GM21390 (cell line): Measurements from ENCODE around the gene DLL4.
"Not testable (repeated sequence)": the region's sequence is repeated elsewhere in the genome, so short reads cannot be mapped to it uniquely, and the experiment has no call there.

Experiments
- ATAC-seq: cut with Tn5 transposase; IDR thresholded peaks from one replicate; pipeline ENCODE4 v1.9.1; 2021; ENCODE audit not compliant: unreplicated experiment

The DLL4 gene

DNA sequence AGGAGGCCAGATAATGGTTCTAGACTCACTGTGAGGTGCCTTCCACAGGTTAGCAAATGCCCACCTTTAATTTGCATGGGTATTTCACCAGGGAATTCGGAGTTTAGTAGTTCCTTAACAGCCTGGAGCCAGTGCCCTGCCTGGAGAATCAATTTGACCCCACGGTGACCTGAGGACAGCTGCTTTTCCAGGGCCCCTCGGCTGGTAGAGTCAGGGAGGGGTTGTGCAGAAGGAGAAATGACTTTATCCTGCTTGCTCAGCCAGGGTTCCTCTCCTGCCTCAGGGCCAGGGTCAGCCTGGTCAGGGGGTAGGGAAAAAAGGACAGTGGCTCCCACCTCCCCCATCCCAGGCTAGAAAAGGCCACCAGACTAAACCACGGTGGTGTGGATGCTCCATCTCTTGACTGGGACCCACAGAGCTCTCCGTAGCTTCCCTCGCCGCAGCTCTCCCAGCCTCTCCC lies 12.0 kb downstream of the DLL4 start:
- no peak for ATAC-seq

DNA sequence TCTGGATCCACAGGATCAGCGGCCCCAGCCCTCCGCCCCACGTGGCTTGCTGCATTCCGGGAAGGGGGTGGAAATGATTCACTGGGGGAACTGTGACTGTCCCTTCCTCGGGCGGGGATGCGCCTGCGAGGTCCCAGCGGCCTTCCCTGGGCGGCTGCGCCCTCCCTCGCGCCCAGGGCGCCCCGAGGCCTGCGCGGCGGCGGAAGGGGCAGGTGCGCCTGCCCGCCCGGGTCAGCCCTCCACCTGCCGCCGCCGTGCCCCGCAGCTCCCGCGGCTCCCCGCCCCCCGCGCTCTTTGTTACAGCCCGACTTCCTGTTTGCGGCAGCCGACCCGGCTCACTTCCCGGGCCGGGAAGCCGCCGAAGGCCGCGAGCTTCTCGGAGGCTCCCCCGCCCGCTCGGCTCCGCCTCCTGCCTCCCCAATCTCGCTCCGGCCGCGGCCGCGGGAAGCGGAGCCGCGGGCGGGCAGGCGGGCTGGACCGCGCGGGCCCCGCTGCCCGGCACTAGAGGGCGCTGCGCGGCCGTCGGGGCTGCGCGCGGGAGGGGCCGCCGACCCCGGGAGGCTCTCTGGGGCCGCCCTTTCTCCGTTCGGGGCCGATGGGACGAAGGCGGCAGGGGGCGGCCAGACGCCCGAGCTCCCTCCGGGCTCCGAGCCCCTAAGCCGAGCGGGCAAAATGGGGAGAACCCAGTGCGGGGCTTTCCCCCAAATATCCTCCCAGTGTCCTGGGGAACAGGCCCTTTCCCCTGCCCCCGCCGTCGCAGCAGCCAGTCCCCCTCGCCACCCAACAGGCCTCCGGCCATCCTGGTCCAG lies 12.6 kb downstream of the DLL4 start:
- peak; percentile 58 for ATAC-seq

DNA sequence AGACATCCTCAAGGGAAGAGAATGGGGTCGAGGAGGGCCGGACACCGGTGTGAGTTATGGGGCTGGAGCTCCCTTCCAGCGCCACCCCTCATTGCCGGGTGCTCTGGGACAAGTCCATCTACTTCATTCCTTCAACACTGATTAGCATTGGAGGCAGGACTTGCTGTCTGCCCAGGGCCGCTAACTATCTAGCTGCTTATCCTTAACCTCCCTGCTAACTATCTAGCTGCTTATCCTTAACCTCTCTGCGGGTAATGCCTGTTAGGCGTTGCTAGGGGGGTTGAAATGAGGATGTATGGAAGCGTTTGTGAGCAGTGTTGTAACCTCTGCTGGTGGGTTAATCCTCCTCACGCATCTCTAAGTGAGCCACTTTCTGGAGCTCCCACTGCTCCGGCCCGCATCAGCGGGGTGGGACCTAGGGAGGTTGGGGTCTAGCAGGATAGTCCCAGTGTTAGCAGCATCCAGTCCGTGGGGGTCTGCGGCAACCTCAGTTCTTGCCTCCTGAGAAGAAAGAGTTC lies 13.3 kb downstream of the DLL4 start:
- ATAC-seq, result no peak

DNA sequence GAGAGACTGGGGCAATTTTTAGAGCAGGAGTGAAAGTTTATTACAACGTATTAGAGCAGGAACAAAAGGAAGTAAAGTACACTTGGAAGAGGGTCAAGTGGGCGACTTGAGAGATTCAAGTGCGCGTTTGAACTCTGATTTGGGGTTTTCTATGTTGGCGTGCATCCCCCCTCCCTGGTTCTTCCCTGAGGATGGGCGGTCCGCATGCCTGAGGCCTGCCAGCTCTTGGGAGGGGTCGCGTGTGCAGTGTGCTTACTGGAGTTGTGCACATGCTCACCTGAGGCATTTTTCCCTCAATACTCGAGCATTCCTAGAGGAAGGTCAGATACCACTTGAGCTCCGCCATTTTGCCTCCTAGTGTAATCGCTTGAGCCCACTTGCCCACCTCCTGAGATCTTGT lies 13.7 kb downstream of the DLL4 start:
- ATAC-seq, result no peak

DNA sequence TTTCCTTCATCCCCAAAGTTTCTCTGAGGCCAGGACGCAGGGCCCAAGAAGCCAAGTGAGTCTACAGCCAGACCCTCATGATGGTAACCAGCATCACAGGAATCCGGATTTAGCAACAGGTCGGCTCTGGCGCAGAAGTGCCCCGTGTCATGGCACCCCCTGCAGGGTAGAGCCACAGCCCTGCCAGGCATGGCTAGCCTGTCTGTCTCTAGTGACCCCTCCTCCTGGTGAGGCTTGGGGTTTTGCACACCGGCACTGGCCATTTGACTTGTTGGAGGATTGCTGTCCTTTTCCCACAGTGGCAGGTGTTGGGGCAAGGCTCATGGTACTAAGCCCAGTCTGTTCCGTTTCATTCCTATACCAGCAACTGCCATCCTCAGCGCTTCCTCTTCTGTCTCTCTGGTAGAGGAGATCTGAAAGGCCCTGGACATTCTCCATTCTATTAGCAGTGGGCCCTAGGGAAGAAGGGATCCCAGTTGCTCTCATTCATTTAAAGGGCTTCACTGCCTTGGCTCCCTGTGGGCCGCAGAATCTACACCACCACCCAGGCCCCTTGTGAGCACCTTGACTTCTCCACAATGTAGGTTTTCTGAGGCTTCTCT lies 14.7 kb downstream of the DLL4 start:
- no peak for ATAC-seq

DNA sequence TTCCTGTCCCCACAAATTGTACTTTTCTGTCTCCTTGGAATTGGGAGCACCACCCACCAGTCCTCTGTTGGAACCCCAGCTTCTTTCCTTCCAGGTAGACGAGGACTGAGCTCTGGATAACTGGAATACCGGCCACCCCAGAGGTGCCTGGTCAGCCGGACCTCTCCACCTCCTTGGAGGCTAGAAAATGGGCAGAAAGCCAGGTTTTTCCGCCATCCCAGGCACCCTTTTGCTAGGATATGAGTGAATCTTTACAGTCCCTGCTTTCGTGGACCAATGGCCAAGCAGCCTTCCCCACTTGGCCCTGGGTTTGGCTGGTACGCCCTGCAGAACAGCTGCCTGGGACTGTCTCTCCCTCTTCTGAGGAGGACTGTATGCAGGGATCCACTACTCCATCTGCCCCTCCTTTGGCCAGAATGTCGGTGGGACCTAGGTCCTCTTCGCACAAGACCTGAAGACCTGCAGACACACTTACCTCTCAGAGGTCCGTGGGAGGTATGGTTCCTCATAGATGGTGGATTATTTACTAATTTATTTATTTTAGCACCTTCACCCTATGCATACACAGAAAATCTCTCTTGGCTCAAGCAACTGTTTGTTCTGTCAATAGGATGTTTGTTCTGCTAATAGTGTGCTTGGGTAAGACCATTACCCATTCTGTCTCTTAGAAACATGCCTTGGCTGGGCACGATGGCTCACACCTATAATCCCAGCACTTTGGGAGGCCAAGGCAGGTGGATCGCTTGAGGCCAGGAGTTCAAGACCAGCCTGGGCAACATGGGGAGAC lies 15.6 kb downstream of the DLL4 start:
- no peak for ATAC-seq

DNA sequence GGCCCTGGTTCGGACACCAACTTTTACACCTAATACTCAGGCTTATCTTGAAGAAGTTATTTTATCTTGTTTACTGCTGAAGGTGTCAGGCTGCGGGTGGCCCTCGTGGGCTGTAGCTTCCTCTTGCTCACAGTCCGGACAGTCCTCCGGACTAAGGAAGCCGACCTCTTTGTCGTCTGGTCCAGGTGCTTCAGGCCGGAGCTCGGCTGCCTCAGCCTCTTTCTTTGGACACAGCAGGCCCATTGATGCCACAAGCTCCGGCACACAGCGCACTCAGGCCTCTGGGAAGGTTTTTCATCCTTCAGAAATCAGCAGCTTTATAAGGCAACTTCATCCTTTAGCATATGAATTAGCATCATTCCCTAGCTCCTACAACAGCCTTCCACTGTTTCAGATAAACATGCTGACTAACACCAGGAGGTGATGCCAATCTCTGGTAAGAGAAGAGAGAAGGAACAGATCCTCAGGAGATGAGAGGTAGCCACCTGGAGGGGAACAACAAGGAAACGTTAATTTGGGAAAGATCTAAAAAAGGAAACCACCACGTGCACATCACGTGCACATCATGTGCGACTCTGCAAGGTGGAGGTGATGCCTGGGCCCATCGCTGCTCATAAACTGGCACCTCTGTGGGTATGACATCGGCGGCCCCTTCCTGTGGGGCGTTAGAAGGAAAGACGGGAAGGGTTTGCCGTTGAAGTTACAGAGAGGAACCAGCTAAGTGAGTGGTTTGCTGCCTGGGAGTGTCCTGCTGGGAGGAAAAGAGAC lies 19.8 kb downstream of the DLL4 start:
- no peak for ATAC-seq

DNA sequence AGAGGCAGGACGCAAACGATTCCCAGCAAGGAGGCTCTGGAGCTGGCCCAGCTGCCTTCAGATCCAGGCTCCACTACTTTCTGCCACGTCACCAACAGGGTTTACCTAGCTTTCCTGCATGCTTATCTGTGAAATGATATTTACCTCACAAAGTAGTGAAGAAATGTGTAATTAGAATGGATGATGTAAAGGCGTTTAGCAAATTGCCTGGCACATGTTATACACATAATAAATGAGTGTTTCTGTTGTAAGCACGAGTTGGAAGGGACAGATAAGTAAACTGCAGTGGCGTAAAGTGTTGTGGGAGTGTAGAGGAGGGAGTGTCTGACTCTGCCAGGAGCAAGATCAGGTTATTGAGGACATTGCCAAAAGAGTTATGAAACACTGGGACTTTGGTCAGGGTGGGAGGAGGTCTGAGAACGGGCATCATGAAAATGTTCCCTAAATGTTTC lies 20.6 kb downstream of the DLL4 start:
- no peak for ATAC-seq

DNA sequence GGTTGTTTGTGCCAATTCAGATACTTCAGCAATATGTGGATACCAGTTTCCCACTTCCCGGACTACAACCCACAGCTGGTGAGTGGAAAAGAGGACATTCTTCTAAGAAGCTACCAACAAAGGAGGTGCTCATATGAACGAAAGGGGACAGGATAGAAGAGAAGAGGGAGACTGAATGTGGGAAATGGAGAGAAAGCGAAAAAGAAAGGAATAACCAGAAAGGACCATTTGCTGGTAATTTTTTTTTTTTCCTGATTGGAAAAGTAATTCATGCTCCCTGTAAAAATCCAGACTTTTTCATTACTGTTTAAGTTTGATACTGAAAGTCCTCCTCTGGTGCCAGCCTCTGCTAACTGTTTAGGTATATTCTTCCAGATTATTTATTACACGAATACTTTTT lies 22.6 kb downstream of the DLL4 start:
- no peak for ATAC-seq

DNA sequence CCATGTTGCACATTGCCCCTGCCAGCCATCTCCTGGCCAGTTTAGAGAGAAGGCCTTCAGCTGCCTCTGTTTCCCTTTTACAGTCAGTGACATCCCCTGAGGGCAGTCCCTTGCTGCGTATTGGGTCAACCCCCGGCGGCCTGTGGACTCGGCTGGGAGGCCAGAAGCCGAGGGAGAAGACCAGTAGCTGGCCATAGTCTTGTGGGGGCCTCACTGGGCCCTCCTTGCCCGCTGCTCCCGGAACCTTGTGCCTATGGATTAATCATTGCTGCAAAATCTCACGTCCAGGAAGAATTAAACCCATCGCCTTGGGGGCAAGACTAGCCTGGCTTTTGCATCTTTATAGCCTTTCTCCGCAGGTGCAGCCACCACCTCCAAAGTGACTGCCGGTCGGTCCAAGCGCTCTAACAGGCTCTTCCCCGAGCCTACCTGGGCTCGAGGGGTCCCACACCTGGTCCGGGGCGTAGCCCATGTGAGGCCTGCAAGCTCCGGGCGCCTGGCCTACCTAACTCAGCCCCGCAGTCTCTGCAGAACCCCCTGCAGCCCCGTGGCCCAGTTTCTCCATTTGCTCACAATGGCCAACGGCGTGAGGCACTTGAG lies 23.3 kb downstream of the DLL4 start:
- ATAC-seq, result no peak

DNA sequence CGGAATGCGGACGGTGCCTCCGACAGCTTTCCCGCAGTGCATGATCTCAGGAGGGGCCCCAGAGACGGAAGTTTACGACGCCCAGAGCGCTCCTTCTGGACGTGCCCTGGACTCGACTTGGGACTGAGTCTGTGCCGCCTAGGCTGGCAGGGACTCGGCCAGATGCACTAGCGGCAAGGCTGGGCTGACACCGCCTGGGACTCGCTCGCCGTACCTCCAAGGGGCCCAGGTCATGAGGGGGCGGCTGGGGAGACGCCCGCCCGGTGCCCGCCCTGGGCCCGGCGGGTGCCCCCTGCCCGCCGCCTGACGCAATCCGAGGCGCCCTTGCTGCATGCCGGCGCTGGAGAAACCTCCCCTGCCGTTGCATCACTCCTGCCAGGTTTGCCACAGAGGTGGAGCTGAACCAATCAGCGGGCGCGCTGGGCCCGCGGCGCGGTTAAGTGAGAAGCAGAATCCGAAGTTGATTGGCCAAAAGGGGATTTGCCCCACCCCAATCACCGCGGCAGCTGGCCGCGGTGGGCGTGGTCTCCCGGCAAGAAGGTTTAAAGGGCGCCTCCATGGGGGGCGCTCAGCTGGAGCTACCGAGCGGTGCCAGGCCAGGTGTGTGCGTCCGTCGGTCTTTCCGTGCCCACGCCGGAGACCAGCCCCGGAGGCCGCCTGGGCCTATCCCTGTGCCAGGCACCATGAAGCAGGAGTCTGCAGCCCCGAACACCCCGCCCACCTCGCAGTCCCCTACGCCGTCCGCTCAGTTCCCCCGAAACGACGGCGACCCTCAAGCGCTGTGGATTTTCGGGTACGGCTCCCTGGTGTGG lies 24.0 kb downstream of the DLL4 start, which contains the start of gene CHAC1:
Gene CHAC1 (plus strand): TSS at position 571 of the 812 bp plus-strand sequence. CDS start 113 bp downstream, at position 684.
- ATAC-seq, result peak; percentile 93

DNA sequence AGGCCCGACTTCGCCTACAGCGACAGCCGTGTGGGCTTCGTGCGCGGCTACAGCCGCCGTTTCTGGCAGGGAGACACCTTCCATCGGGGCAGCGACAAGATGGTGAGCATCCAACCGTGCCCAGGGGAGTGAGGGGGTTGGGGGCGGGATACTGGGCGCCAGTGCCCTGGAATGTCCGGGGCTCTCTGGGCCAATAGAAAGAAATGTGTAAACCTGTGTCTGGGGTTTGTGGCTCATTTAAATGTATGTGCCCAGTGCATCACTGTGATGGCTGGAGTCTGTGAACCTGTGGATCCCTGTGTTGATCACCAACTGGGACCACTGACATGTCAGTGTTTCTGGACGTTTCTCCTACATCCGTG lies 24.6 kb downstream of the DLL4 start:
- ATAC-seq, result no peak

DNA sequence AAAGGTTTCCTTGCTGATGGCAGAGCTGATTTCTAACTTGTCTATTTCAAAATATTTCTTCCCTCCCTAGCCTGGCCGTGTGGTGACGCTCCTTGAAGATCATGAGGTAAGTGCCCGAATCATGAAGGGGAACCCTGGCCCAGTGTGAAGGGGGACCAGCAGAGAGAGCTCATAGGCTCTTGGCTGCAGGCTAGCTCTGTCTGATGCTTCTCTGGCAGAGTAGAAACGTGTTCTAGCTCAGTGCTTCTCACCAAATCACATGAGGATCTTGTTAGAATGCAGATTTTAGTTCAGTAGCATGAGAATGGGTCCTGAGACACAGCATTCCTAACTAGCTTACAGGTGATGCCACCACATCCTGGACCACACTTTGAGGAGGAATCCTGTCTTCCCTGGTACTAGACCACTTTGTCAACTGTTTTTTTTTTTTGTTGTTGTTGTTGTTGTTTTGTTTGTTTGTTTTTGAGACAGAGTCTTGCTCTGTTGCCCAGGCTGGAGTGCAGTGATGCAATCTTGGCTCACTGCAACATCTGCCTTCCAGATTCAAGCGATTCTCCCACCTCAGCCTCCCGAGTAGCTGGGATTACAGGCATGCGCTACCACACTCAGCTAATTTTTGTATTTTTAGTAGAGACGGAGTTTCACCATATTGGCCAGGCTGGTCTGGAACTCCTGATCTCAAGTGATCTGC lies 25.2 kb downstream of the DLL4 start:
- not testable (repeated sequence) for ATAC-seq

DNA sequence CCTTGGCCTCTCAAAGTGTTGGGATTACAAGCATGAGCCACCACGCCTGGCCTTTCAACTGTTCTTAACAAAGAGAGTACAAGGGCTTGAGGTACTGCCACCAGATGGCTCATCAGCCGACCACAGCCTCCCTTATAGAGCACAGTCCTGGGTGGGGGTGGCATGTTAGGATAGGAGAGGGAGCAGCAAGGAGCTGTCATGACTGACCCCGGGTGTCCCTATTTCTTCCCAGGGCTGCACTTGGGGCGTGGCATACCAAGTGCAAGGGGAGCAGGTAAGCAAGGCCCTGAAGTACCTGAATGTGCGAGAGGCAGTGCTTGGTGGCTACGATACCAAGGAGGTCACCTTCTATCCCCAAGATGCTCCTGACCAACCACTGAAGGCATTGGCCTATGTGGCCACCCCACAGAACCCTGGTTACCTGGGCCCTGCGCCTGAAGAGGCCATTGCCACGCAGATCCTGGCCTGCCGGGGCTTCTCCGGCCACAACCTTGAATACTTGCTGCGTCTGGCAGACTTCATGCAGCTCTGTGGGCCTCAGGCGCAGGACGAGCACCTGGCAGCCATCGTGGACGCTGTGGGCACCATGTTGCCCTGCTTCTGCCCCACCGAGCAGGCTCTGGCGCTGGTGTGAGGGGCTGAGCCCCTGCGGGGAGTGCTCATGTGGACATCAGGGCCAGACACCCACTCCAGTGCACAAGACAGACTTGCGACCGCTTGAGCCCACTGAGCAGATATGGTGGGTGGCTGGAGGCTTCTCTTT lies 26.2 kb downstream of the DLL4 start:
- no peak for ATAC-seq

DNA sequence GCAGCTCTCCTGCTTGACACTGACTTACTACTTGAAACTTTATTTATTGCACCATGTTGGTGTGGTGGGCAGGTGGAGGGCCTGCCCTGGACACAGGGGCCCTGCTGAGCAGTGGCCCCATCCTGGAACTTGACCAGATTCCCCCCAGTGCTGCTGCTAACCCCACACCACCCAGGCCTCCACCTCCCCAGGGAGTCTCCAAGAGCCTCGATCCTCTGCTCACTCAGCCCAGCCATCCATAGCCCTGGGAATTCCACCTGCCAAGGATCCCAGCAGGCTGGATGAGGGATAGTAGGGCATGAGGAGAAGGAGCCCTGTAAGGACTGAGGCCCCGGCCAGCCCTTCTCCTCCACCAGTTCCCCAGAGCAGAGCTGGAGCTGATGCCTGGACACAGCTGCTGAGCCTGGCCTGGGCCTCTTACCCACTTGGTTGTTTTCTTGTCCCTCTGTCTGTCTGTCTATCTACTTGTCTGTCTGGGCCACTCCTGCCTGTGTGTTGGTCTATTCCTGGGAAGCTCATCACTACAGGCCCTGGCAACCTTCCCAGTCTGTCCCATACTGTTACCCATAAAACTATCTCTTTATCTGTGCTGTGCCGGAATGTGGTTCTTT lies 26.9 kb downstream of the DLL4 start:
- no peak for ATAC-seq

DNA sequence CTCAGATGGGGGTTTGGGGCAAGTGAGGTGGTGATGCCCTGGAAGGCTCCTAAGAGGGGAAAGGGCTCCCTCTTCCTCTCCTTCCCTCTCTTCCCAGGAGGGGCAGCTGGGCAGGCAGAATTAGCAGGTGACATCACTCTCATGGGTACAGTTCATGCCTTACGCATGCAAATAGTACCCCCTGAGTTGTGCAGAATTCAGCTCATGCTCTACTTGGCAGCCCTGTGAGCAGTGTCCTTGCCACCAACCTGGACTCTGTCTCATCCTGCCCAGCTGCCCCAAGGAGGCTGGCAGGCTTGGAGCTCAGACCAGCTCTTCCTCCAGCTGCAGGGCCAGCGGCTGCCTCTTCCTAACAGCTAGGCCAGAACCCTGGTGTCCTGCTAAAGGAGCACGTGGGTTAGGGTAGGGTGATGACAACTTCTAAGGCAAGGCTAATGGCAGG lies 27.4 kb downstream of the DLL4 start:
- ATAC-seq, result no peak

DNA sequence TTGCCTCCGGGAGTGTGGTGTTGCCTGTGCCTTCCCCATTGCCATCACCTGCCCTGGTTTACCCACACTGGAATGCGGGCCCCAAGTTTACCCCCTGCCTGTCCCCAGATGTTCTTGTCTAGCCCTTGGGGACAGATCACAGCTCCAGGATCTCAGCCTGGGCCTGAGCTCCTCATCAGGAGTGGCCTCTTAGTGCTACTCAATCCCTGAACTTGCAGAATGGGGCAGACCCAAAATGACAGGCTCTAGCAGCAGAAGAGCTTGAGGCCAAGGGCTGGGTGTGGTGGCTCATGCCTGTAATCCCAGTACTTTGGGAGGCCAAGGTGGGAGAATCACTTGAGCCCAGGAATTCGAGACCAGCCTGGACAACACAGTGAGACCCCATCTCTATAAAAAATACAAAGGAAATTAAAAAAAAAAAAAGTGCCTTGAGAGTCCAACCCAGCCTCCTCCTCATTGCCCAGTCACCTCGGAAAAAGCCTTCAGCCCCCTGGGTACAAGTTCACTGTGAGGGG lies 28.0 kb downstream of the DLL4 start:
- no peak for ATAC-seq
